Testis (tissue), 3 donors: ENCODE results near the gene SPTLC2. TPM values are rescaled to one million over a fixed set of nuclear protein-coding genes. Genes with fewer than 3 reads are reported as not detected.

Source experiments
- DNase-seq: peaks from one replicate; pipeline ENCODE4 v3.0.0-alpha.2; 2019
- H3K27ac ChIP-seq, 2 donors: fragments of 200-600 bp; sonication (generic); one replicate each; pipeline ENCODE4 v1.5.1; 2019
- H3K27me3 ChIP-seq: fragments of 200-600 bp; sonication (generic); one replicate; pipeline ENCODE4 v1.5.1; 2019
- H3K36me3 ChIP-seq: fragments of 200-600 bp; sonication (generic); one replicate; pipeline ENCODE4 v1.5.1; 2017; ENCODE audit warnings: low read depth; ENCODE audit errors: missing control alignments
- H3K4me1 ChIP-seq: fragments of 200-600 bp; sonication (generic); one replicate; pipeline ENCODE4 v1.5.1; 2019
- H3K4me3 ChIP-seq, 2 donors: fragments of 200-600 bp; sonication (generic); one replicate each; pipeline ENCODE4 v1.5.1; 2017 to 2019
- H3K9me3 ChIP-seq: fragments of 200-600 bp; sonication (generic); one replicate; pipeline ENCODE4 v1.5.1; 2017
- POLR2A ChIP-seq: fragments of 450-650 bp; IDR thresholded peaks from one replicate; pipeline ENCODE4 v1.6.1; 2017; ENCODE audit warnings: antibody characterized with exemption, mild to moderate bottlenecking, moderate library complexity
- WGBS, 2 donors: methylation state at CpG; one replicate each; pipeline ENCODE4 v1.1.5; 2018; 5-methylcytosine and 5-hydroxymethylcytosine counted together
- intact Hi-C: fragments of 100-400 bp; cut with DNase I; formaldehyde crosslinking; loops from one replicate; pipeline ENCODE4 v1.15.1; 2023; ENCODE audit warnings: low total_unique reads
- polyA plus RNA-seq: library from polyadenylated mRNA; stranded (reverse); fragments of 350-450 nt; fragmentation: Illumina TruSeq; extraction: RNeasy Lipid Tissue Mini Kit (QIAGEN cat#74804); gene quantifications from one replicate; pipeline ENCODE4 v1.2.3, GENCODE V29; 2014; ENCODE audit warnings: low read depth, low replicate concordance; ENCODE audit not compliant: insufficient read depth
- total RNA-seq, 2 donors: library from RNA; depleted of rRNA; stranded (reverse); fragments of >200 nt; gene quantifications; one replicate each; pipeline ENCODE4 v1.2.3, GENCODE V29; 2016
- TF ChIP-seq, protein P1 (sequence below), 3 experiments: fragments of 450-650 bp in 2 of 3; fragments of 200-600 bp in 1 of 3; sonication (generic) in 1 of 3; IDR thresholded peaks; one replicate each; pipeline ENCODE4 v1.5.1; 2016 to 2019; ENCODE audit warnings: antibody characterized with exemption in 3 of 3, mild to moderate bottlenecking in 2 of 3, moderate library complexity in 1 of 3

Gene SPTLC2
- total and polyA plus RNA-seq, 3 donors from 2014 or later: 11.1 to 24.5 (median 21.5) TPM

DNA sequence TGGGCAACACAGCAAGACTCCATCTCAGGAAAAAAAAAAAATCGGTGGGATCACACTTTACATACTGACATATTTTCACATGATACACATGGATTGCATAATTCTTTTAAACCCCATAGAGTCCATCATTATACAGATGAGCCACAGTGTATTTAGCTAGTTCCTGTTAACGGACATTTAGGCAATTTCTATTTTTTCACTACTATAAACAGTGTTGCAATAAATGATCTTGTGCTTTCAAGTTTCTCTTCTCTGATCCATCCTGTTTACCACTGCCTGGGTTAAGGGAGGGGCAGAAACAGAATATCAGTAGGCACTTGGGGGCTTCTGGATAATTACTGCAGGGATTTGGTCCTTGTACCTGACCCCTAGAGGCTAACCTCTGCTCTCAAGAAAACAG is 43.4 kb upstream of the SPTLC2 start:
- H3K36me3 ChIP-seq: no peaks in the 10 kb centered on the region
- no peak overlapping the region for H3K4me3 ChIP-seq
- H3K9me3 ChIP-seq: no peaks in the 10 kb centered on the region
- peaks cover 1% of the 10 kb centered on the region for H3K4me1 ChIP-seq
- no peaks in the 10 kb centered on the region for H3K27me3 ChIP-seq
- H3K27ac ChIP-seq: no peak overlapping the region
- 81 to 83% methylated on average over 2 of the region's 2 CpGs for WGBS, 2 donors
- intact Hi-C loops: no loop called here
- TF ChIP-seq, protein P1, sequence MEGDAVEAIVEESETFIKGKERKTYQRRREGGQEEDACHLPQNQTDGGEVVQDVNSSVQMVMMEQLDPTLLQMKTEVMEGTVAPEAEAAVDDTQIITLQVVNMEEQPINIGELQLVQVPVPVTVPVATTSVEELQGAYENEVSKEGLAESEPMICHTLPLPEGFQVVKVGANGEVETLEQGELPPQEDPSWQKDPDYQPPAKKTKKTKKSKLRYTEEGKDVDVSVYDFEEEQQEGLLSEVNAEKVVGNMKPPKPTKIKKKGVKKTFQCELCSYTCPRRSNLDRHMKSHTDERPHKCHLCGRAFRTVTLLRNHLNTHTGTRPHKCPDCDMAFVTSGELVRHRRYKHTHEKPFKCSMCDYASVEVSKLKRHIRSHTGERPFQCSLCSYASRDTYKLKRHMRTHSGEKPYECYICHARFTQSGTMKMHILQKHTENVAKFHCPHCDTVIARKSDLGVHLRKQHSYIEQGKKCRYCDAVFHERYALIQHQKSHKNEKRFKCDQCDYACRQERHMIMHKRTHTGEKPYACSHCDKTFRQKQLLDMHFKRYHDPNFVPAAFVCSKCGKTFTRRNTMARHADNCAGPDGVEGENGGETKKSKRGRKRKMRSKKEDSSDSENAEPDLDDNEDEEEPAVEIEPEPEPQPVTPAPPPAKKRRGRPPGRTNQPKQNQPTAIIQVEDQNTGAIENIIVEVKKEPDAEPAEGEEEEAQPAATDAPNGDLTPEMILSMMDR (IDR thresholded peaks at IDR 0.05): no peak
- no peak for TF ChIP-seq POLR2A
- DNase-seq: no peak

DNA sequence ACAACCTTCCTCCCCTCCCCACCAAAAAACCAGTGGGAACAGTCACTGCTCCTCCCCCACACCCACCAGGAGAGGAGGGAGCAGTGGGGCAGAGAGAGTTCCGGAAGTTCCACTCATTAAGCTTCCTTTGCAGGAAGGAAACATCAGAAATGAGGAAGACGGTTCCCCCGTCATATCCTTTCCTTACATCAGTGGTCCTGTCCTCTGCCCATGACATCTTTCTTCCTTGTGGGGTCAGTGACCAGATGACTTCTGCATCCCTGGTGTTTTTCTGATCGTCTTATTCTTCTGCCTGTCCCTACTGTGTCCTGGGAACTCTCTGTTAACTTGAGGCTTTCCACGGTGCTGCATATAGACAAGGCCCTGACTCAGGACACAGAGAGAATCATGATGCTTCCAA is 40.8 kb upstream of the SPTLC2 start:
- peaks cover 2% of the 10 kb centered on the region for H3K4me1 ChIP-seq
- H3K36me3 ChIP-seq: no peaks in the 10 kb centered on the region
- TF ChIP-seq POLR2A: no peak
- TF ChIP-seq, protein P1 (IDR thresholded peaks at IDR 0.05): no peak
- H3K9me3 ChIP-seq: no peaks in the 10 kb centered on the region
- H3K4me3 ChIP-seq: no peak overlapping the region
- 62 to 74% methylated on average over 5 of the region's 5 CpGs for WGBS, 2 donors
- no peaks in the 10 kb centered on the region for H3K27me3 ChIP-seq
- intact Hi-C loops: no loop called here
- no peak for DNase-seq
- H3K27ac ChIP-seq: no peak overlapping the region

- 72 to 79% methylated on average over 6 to 11 of the region's 11 CpGs for WGBS, 2 donors
- no peak for DNase-seq
- Histone ChIP-seq H3K4me3 (no peak overlapping the region), H3K27ac (no peak overlapping the region), H3K9me3 (no peaks in the 10 kb centered on the region), H3K4me1 (peaks cover 2% of the 10 kb centered on the region), H3K36me3 (no peaks in the 10 kb centered on the region), H3K27me3 (no peaks in the 10 kb centered on the region)
- intact Hi-C loops: no loop called here
- TF ChIP-seq, protein P1 (IDR thresholded peaks at IDR 0.05): no peak
- no peak for TF ChIP-seq POLR2A
These were observed 37.6 kb upstream of the SPTLC2 start for GRCh38 chr14:77654001-77654441.

- intact Hi-C loops: no loop called here
These were observed 32.9 kb upstream of the SPTLC2 start for GRCh38 chr14:77649326-77649725.

More at GRCh38 chr14:77649326-77649725, 32.9 kb upstream of the SPTLC2 start:
- no peaks in the 10 kb centered on the region for H3K4me1 ChIP-seq
- H3K36me3 ChIP-seq: no peaks in the 10 kb centered on the region
- H3K27ac ChIP-seq: no peak overlapping the region
- TF ChIP-seq, protein P1 (IDR thresholded peaks at IDR 0.05): no peak
- TF ChIP-seq POLR2A: no peak
- no peak for DNase-seq
- H3K27me3 ChIP-seq: no peaks in the 10 kb centered on the region
- no peak overlapping the region for H3K4me3 ChIP-seq
- no peaks in the 10 kb centered on the region for H3K9me3 ChIP-seq
- 69 to 73% methylated on average over 3 of the region's 3 CpGs for WGBS, 2 donors
